GM19455 (cell line): ENCODE data around the gene APOBEC2.
"Not testable (repeated sequence)": the region's sequence is repeated elsewhere in the genome, so short reads cannot be mapped to it uniquely, and the experiment has no call there.

ENCODE experiments used
- ATAC-seq: cut with Tn5 transposase; IDR thresholded peaks from one replicate; pipeline ENCODE4 v1.9.1; 2021; ENCODE audit not compliant: unreplicated experiment

APOBEC2 gene

GRCh38 chr6:41053041-41053440 is at the start of gene APOBEC2:
APOBEC2 (plus strand) TSS chr6:41053202; CDS start chr6:41053348, 146 bp downstream.
- ATAC-seq: no peak

GRCh38 chr6:41006217-41006616 is 46.8 kb upstream of the APOBEC2 start:
- ATAC-seq: not testable (repeated sequence)

- ATAC-seq: not testable (repeated sequence)
Observed at GRCh38 chr6:41006980-41007379, 46.0 kb upstream of the APOBEC2 start.

GRCh38 chr6:41008011-41008410 is 45.0 kb upstream of the APOBEC2 start:
- ATAC-seq: no peak

GRCh38 chr6:41009669-41010068 is 43.3 kb upstream of the APOBEC2 start:
- no peak for ATAC-seq

GRCh38 chr6:41011673-41012072 is 41.3 kb upstream of the APOBEC2 start:
- ATAC-seq: no peak

GRCh38 chr6:41013466-41014153 is 39.4 kb upstream of the APOBEC2 start:
- no peak for ATAC-seq

- ATAC-seq: no peak
Observed at GRCh38 chr6:41014780-41015179, 38.2 kb upstream of the APOBEC2 start.

GRCh38 chr6:41015860-41016259 is 37.1 kb upstream of the APOBEC2 start:
- not testable (repeated sequence) for ATAC-seq

- no peak for ATAC-seq
Observed at GRCh38 chr6:41017663-41018062, 35.3 kb upstream of the APOBEC2 start.

- no peak for ATAC-seq
Observed at GRCh38 chr6:41021832-41022231, 31.2 kb upstream of the APOBEC2 start.

GRCh38 chr6:41022294-41022693 is 30.7 kb upstream of the APOBEC2 start:
- no peak for ATAC-seq

- ATAC-seq: no peak
Observed at GRCh38 chr6:41023114-41023513, 29.9 kb upstream of the APOBEC2 start.

GRCh38 chr6:41025966-41026530 is 27.0 kb upstream of the APOBEC2 start:
- no peak for ATAC-seq

GRCh38 chr6:41027241-41027640 is 25.8 kb upstream of the APOBEC2 start:
- ATAC-seq: no peak

- ATAC-seq: peak; percentile 90
Observed at GRCh38 chr6:41027799-41028560, 25.0 kb upstream of the APOBEC2 start.

GRCh38 chr6:41028561-41029412 is 24.2 kb upstream of the APOBEC2 start:
- peak; percentile 46 for ATAC-seq

GRCh38 chr6:41032830-41033229 is 20.2 kb upstream of the APOBEC2 start:
- no peak for ATAC-seq

- no peak for ATAC-seq
Observed at GRCh38 chr6:41033776-41034175, 19.2 kb upstream of the APOBEC2 start.

- no peak for ATAC-seq
Observed at GRCh38 chr6:41036186-41036585, 16.8 kb upstream of the APOBEC2 start.

- ATAC-seq: no peak
Observed at GRCh38 chr6:41036601-41037000, 16.4 kb upstream of the APOBEC2 start.
